ENCODE measurements around the gene SENP3. TPM values are rescaled to one million over a fixed set of nuclear protein-coding genes. Genes with fewer than 3 reads are reported as not detected.

Gene SENP3
- total RNA-seq, 2 experiments from 2014 or later, result 60.2 to 63.2 TPM

DNA sequence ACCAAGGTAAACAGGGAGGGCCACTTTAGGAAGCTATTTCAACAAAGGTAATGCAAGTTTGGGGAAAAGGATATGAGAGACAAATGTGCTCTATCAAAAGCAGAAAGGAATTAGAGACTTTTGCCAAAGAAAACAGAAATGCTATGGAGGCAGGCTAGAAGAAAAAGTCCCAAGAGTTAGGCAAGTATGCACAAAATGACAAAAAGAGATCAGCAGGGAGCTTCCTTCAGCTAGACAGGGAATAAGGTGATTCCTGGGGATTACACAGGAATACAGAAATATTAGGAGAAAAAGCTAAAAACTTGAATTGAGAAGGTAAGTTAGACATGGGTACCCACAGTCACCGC, 50.5 kb downstream of the SENP3 start:
- H3K4me1 Mint-ChIP-seq (ENCODE audit: low read depth), result peaks cover 34% of the 10 kb centered on the region
- peaks cover 7% of the 10 kb centered on the region for H3K36me3 Mint-ChIP-seq (ENCODE audit: low read depth)
- intact Hi-C loops (cut with micrococcal nuclease), result no loop called here
- H3K4me3 Mint-ChIP-seq, result peak overlapping the region; percentile 6
- no peak for TF ChIP-seq CTCF (IDR thresholded peaks at IDR 0.05)
- no peaks in the 10 kb centered on the region for H3K27me3 Mint-ChIP-seq
- ChIA-PET CTCF (interaction anchor here (1.2 to 3.1 kb wide), 4 partner anchors 22 to 89 kb away, joined by 3 to 15 read pairs (median 4); partner anchors contain the start of genes SOX15 and TP53), POLR2A (interaction anchor here (0.5 to 0.9 kb wide), 3 partner anchors 104 to 163 kb away, joined by 3 to 4 read pairs (median 3); no protein-coding TSS in a partner anchor)
- H3K27ac Mint-ChIP-seq, result no peak overlapping the region
- ATAC-seq (no peak), DNase-seq (no peak)
- H3K9me3 Mint-ChIP-seq, result no peaks in the 10 kb centered on the region

- Mint-ChIP-seq H3K27ac (peak overlapping the region; percentile 86), H3K27me3 (no peaks in the 10 kb centered on the region), H3K4me3 (peak overlapping the region; percentile 90), H3K36me3 (ENCODE audit: low read depth) (peaks cover 7% of the 10 kb centered on the region), H3K4me1 (ENCODE audit: low read depth) (peaks cover 34% of the 10 kb centered on the region), H3K9me3 (no peaks in the 10 kb centered on the region)
- POLR2A ChIA-PET, result interaction anchor here (0.6 to 2.9 kb wide), 8 partner anchors 8 to 73 kb away, joined by 3 to 23 read pairs (median 6); partner anchors contain the start of genes MPDU1, SAT2 and TP53
- no peak for DNase-seq
- no peak for TF ChIP-seq CTCF (IDR thresholded peaks at IDR 0.05)
- intact Hi-C loops (cut with micrococcal nuclease), result no loop called here
- no peak for ATAC-seq
- CTCF ChIA-PET, result interaction anchor here (0.7 to 3.1 kb wide), 7 partner anchors 9 to 334 kb away, joined by 3 to 15 read pairs (median 3); partner anchors contain the start of genes ATP1B2 and SOX15
These were observed 52.2 kb downstream of the SENP3 start for GRCh38 chr17:7613769-7614424.

GRCh38 chr17:7614425-7615264, 52.9 kb downstream of the SENP3 start, which contains the start of gene FXR2:
Gene FXR2 (minus strand): TSS chr17:7614897. CDS start chr17:7614532, 365 bp downstream.
- Mint-ChIP-seq H3K27me3 (no peaks in the 10 kb centered on the region), H3K4me1 (ENCODE audit: low read depth) (peaks cover 31% of the 10 kb centered on the region), H3K4me3 (peak within 1 kb of the TSS; percentile 90), H3K27ac (peak within 1 kb of the TSS; percentile 89), H3K9me3 (no peaks in the 10 kb centered on the region), H3K36me3 (ENCODE audit: low read depth) (peaks cover 7% of the 10 kb centered on the region)
- CTCF ChIA-PET, result interaction anchor here (0.8 to 3.1 kb wide), 17 partner anchors 8 to 334 kb away, joined by 3 to 15 read pairs (median 4); partner anchors contain the start of genes MPDU1, SAT2, SOX15 and TP53
- intact Hi-C loops (cut with micrococcal nuclease), result no loop called here
- DNase-seq, result peak; percentile 100
- peak; percentile 96 for ATAC-seq
- peak; percentile 53 for TF ChIP-seq CTCF (IDR thresholded peaks at IDR 0.05)
- POLR2A ChIA-PET, result interaction anchor here (0.6 to 2.9 kb wide), 13 partner anchors 9 to 232 kb away, joined by 3 to 23 read pairs (median 5); partner anchors contain the start of genes CD68, MPDU1, SAT2 and TP53

GRCh38 chr17:7615265-7615747, 53.6 kb downstream of the SENP3 start:
- Mint-ChIP-seq H3K4me3 (peak overlapping the region; percentile 90), H3K27ac (peak overlapping the region; percentile 89), H3K9me3 (no peaks in the 10 kb centered on the region), H3K36me3 (ENCODE audit: low read depth) (peaks cover 7% of the 10 kb centered on the region), H3K4me1 (ENCODE audit: low read depth) (peaks cover 28% of the 10 kb centered on the region), H3K27me3 (no peaks in the 10 kb centered on the region)
- no peak for TF ChIP-seq CTCF (IDR thresholded peaks at IDR 0.05)
- ChIA-PET CTCF (interaction anchor here (0.8 to 1.4 kb wide), 12 partner anchors 9 to 291 kb away, joined by 3 to 13 read pairs (median 4); partner anchors contain the start of genes MPDU1, SAT2, SOX15 and TP53), POLR2A (interaction anchor here (0.7 to 2.9 kb wide), 9 partner anchors 12 to 231 kb away, joined by 3 to 23 read pairs (median 6); partner anchors contain the start of genes CD68, MPDU1, SAT2 and TP53)
- intact Hi-C loops (cut with micrococcal nuclease), result no loop called here
- ATAC-seq, result no peak
- no peak for DNase-seq
